Measurements from ENCODE around the gene ORM1. TPM values are rescaled to one million over a fixed set of nuclear protein-coding genes. Genes with fewer than 3 reads are reported as not detected.

ORM1 gene
- total RNA-seq, 2 donors from 2014 or later, result 43.8 TPM; not detected in 1

GRCh38 chr9:114372921-114373448 lies 50.1 kb downstream of the ORM1 start:
- H3K4me1 ChIP-seq, result no peaks in the 10 kb centered on the region
- intact Hi-C loops (cut with DNase I), result no loop called here
- TF ChIP-seq POLR2A (IDR thresholded peaks at IDR 0.05) (no peak), CTCF (IDR thresholded peaks at IDR 0.05) (no peak)

GRCh38 chr9:114373960-114374730 lies 51.2 kb downstream of the ORM1 start:
- Histone ChIP-seq H3K27me3 (no peaks in the 10 kb centered on the region), H3K9me3 (no peaks in the 10 kb centered on the region), H3K27ac (no peak overlapping the region), H3K36me3 (replicated peaks in 1 of 2; ENCODE audit: insufficient read depth in 1 of 2, low read depth in 2 of 2) (peaks cover 0 to 4% of the 10 kb centered on the region in 2 donors), H3K4me1 (no peaks in the 10 kb centered on the region), H3K4me3 (no peak overlapping the region)
- intact Hi-C loops (cut with DNase I), result no loop called here
- TF ChIP-seq POLR2A (IDR thresholded peaks at IDR 0.05) (no peak), CTCF (IDR thresholded peaks at IDR 0.05) (no peak)
- DNase-seq (no peak), ATAC-seq (no peak)
- WGBS, 2 donors, result 87 to 89% methylated on average over 15 to 16 of the region's 16 CpGs

More at GRCh38 chr9:114372921-114373448, 50.1 kb downstream of the ORM1 start:
- 71 to 86% methylated on average over 7 to 9 of the region's 9 CpGs for WGBS, 2 donors
- DNase-seq, result peak; percentile 30 to 79 (median 39)
- H3K9me3 ChIP-seq, result no peaks in the 10 kb centered on the region
- H3K36me3 ChIP-seq (replicated peaks in 1 of 2; ENCODE audit: insufficient read depth in 1 of 2, low read depth in 2 of 2), result peaks cover 0 to 4% of the 10 kb centered on the region in 2 donors
- no peak for ATAC-seq
- H3K4me3 ChIP-seq, result no peak overlapping the region
- H3K27ac ChIP-seq, result peak overlapping the region in 1 of 4 donors; percentile 67
- H3K27me3 ChIP-seq, result no peaks in the 10 kb centered on the region

GRCh38 chr9:114374936-114375335 lies 52.0 kb downstream of the ORM1 start:
- TF ChIP-seq POLR2A (IDR thresholded peaks at IDR 0.05), result no peak
- TF ChIP-seq CTCF (IDR thresholded peaks at IDR 0.05), result no peak
- no peak overlapping the region for H3K4me3 ChIP-seq
- ATAC-seq (no peak), DNase-seq (no peak)
- no peaks in the 10 kb centered on the region for H3K27me3 ChIP-seq
- no peaks in the 10 kb centered on the region for H3K4me1 ChIP-seq
- no peaks in the 10 kb centered on the region for H3K9me3 ChIP-seq
- H3K36me3 ChIP-seq (replicated peaks in 1 of 2; ENCODE audit: insufficient read depth in 1 of 2, low read depth in 2 of 2), result peaks cover 0 to 4% of the 10 kb centered on the region in 2 donors
- H3K27ac ChIP-seq, result no peak overlapping the region
- WGBS, 2 donors, result 72 to 91% methylated on average over 9 of the region's 9 CpGs
- intact Hi-C loops (cut with DNase I), result no loop called here

GRCh38 chr9:114375386-114376175 lies 52.7 kb downstream of the ORM1 start:
- no peak overlapping the region for H3K27ac ChIP-seq

More at GRCh38 chr9:114375386-114376175, 52.7 kb downstream of the ORM1 start:
- ATAC-seq (no peak), DNase-seq (no peak)
- Histone ChIP-seq H3K27me3 (no peaks in the 10 kb centered on the region), H3K4me1 (no peaks in the 10 kb centered on the region), H3K4me3 (no peak overlapping the region), H3K9me3 (no peaks in the 10 kb centered on the region), H3K36me3 (replicated peaks in 1 of 2; ENCODE audit: insufficient read depth in 1 of 2, low read depth in 2 of 2) (peaks cover 0 to 4% of the 10 kb centered on the region in 2 donors)
- intact Hi-C loops (cut with DNase I), result no loop called here
- TF ChIP-seq POLR2A (IDR thresholded peaks at IDR 0.05), result no peak
- TF ChIP-seq CTCF (IDR thresholded peaks at IDR 0.05), result no peak
- 86 to 87% methylated on average over 9 of the region's 9 CpGs for WGBS, 2 donors

Other genes with a start within 250 kb of the ORM1 start
- 100 to 1,000 TPM in 1 of 2 donors, 10 to 100 TPM in 1; 53.4 to 307 TPM for gene AMBP, start 244.8 kb upstream of the ORM1 start, total RNA-seq
- gene KIF12, start 223.8 kb upstream of the ORM1 start, total RNA-seq, result 100 to 1,000 TPM; 135 to 249 TPM
- gene COL27A1, start 167.6 kb upstream of the ORM1 start, total RNA-seq, result 10 to 100 TPM; 24.1 to 58.0 TPM
- gene ORM2, start 6.8 kb downstream of the ORM1 start, total RNA-seq, result not detected
- gene AKNA, start 64.9 kb downstream of the ORM1 start, total RNA-seq, result 10 to 100 TPM in 1 of 2 donors, 1 to 10 TPM in 1; 7.3 to 11.9 TPM
- gene WHRN, start 182.4 kb downstream of the ORM1 start, total RNA-seq, result 10 to 100 TPM; 13.5 to 15.6 TPM